ENCODE data around the gene ALPK3. TPM values are rescaled to one million over a fixed set of nuclear protein-coding genes. Genes with fewer than 3 reads are reported as not detected.

Gene ALPK3
- total RNA-seq, 2 donors from 2014 or later, result 57.8 to 94.1 TPM

GRCh38 chr15:84824260-84825007 is 7.3 kb downstream of the ALPK3 start:
- H3K9me3 Mint-ChIP-seq, result no peaks in the 10 kb centered on the region
- no peak overlapping the region for H3K4me3 Mint-ChIP-seq
- no peak overlapping the region for H3K4me3 ChIP-seq (ENCODE audit: low read length)
- H3K27ac ChIP-seq (ENCODE audit: low read depth, low read length), result no peak overlapping the region
- H3K27me3 ChIP-seq (ENCODE audit: control insufficient read depth, insufficient read depth, low read length, poor library complexity, severe bottlenecking), result no peaks in the 10 kb centered on the region
- peak; percentile 29 for DNase-seq
- no peaks in the 10 kb centered on the region for H3K27me3 Mint-ChIP-seq (ENCODE audit: insufficient read depth)
- peak overlapping the region; percentile 37 for H3K27ac Mint-ChIP-seq
- WGBS, 2 experiments (ENCODE audit: insufficient coverage in 1 of 2, insufficient read length in 1 of 2), result 93 to 96% methylated on average over 4 to 6 of the region's 6 CpGs
- H3K9me3 ChIP-seq (ENCODE audit: control insufficient read depth, low read length), result no peaks in the 10 kb centered on the region
- H3K36me3 ChIP-seq (ENCODE audit: control insufficient read depth, insufficient read depth, low read length), result peaks cover 92% of the 10 kb centered on the region
- peaks cover 40% of the 10 kb centered on the region for H3K4me1 Mint-ChIP-seq
- no peak for TF ChIP-seq CTCF (conservative IDR thresholded peaks at IDR 0.05)
- H3K9ac ChIP-seq (ENCODE audit: extremely low read depth, low read length, poor library complexity, severe bottlenecking), result no peak overlapping the region
- peaks cover 53% of the 10 kb centered on the region for H3K36me3 Mint-ChIP-seq (ENCODE audit: low read depth)
- H3K4me1 ChIP-seq (ENCODE audit: control insufficient read depth, insufficient read depth, low read length), result peaks cover 14% of the 10 kb centered on the region

DNA sequence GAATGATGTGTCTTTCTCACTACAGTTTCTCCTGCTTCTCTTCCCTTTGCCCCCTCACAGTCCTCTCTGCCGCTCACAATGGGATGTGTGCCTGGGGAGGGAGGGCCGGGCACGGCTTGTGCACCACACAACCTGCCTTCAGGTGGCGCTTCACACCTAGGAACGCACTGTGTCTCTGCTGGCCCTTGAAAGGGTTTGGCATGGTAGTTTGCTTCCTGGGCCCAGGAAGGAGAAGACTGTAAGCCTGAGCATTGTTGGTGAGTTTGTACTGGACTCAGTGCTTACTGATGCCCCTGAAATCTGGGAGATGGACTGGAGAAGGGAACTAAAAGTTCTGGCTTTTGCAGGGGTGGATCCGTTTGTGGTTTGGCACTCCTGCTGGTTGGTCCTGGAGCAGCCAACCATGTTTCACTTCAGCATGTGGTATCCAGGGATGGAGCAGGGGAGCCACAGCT is 9.2 kb downstream of the ALPK3 start:
- Mint-ChIP-seq H3K27me3 (ENCODE audit: insufficient read depth) (no peaks in the 10 kb centered on the region), H3K9me3 (no peaks in the 10 kb centered on the region), H3K27ac (peak overlapping the region; percentile 42), H3K4me3 (no peak overlapping the region), H3K36me3 (ENCODE audit: low read depth) (peaks cover 64% of the 10 kb centered on the region), H3K4me1 (peaks cover 31% of the 10 kb centered on the region)
- Histone ChIP-seq H3K36me3 (ENCODE audit: control insufficient read depth, insufficient read depth, low read length) (peaks cover 94% of the 10 kb centered on the region), H3K9ac (ENCODE audit: extremely low read depth, low read length, poor library complexity, severe bottlenecking) (no peak overlapping the region), H3K4me1 (ENCODE audit: control insufficient read depth, insufficient read depth, low read length) (peaks cover 9% of the 10 kb centered on the region), H3K4me3 (ENCODE audit: low read length) (no peak overlapping the region), H3K27ac (ENCODE audit: low read depth, low read length) (no peak overlapping the region), H3K9me3 (ENCODE audit: control insufficient read depth, low read length) (no peaks in the 10 kb centered on the region), H3K27me3 (ENCODE audit: control insufficient read depth, insufficient read depth, low read length, poor library complexity, severe bottlenecking) (no peaks in the 10 kb centered on the region)
- DNase-seq, result peak; percentile 87
- WGBS, 2 experiments (ENCODE audit: insufficient coverage in 1 of 2, insufficient read length in 1 of 2), result 66 to 88% methylated on average over 1 to 6 of the region's 6 CpGs
- TF ChIP-seq CTCF (conservative IDR thresholded peaks at IDR 0.05), result peak; percentile 82

- no peaks in the 10 kb centered on the region for H3K27me3 Mint-ChIP-seq (ENCODE audit: insufficient read depth)
- peaks cover 24% of the 10 kb centered on the region for H3K4me1 Mint-ChIP-seq
- Histone ChIP-seq H3K36me3 (ENCODE audit: control insufficient read depth, insufficient read depth, low read length) (peaks cover 94% of the 10 kb centered on the region), H3K27ac (ENCODE audit: low read depth, low read length) (no peak overlapping the region), H3K4me3 (ENCODE audit: low read length) (no peak overlapping the region), H3K9me3 (ENCODE audit: control insufficient read depth, low read length) (no peaks in the 10 kb centered on the region), H3K4me1 (ENCODE audit: control insufficient read depth, insufficient read depth, low read length) (peaks cover 9% of the 10 kb centered on the region), H3K27me3 (ENCODE audit: control insufficient read depth, insufficient read depth, low read length, poor library complexity, severe bottlenecking) (no peaks in the 10 kb centered on the region), H3K9ac (ENCODE audit: extremely low read depth, low read length, poor library complexity, severe bottlenecking) (no peak overlapping the region)
- no peaks in the 10 kb centered on the region for H3K9me3 Mint-ChIP-seq
- no peak for TF ChIP-seq CTCF (conservative IDR thresholded peaks at IDR 0.05)
- 97 to 100% methylated on average over 9 of the region's 9 CpGs for WGBS, 2 experiments (ENCODE audit: insufficient coverage in 1 of 2, insufficient read length in 1 of 2)
- H3K36me3 Mint-ChIP-seq (ENCODE audit: low read depth), result peaks cover 63% of the 10 kb centered on the region
- H3K27ac Mint-ChIP-seq, result no peak overlapping the region
- no peak overlapping the region for H3K4me3 Mint-ChIP-seq
- DNase-seq, result peak; percentile 19
Observed at GRCh38 chr15:84827246-84827645, 10.1 kb downstream of the ALPK3 start.

All from endodermal cell (in vitro differentiated cells).